ENCODE data around the gene SKIC2.

DNA sequence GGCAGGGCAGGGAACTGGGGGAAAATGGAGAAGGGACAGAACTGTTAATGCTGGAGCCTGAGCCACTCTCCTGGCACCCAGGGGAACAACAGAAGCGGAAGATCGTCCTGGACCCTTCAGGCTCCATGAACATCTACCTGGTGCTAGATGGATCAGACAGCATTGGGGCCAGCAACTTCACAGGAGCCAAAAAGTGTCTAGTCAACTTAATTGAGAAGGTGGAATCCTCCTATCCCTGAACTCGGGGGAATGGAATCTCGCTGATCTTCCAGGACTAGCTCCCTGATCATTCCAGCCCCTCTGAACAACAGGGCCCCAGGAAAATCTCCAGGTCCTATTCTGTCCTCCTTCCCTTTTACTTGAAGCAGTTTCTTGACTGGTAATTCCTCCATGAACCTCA is 11.1 kb upstream of the SKIC2 start:
- TF ChIP-seq POLR2A (IDR thresholded peaks at IDR 0.05), result no peak
- TF ChIP-seq, protein P1, sequence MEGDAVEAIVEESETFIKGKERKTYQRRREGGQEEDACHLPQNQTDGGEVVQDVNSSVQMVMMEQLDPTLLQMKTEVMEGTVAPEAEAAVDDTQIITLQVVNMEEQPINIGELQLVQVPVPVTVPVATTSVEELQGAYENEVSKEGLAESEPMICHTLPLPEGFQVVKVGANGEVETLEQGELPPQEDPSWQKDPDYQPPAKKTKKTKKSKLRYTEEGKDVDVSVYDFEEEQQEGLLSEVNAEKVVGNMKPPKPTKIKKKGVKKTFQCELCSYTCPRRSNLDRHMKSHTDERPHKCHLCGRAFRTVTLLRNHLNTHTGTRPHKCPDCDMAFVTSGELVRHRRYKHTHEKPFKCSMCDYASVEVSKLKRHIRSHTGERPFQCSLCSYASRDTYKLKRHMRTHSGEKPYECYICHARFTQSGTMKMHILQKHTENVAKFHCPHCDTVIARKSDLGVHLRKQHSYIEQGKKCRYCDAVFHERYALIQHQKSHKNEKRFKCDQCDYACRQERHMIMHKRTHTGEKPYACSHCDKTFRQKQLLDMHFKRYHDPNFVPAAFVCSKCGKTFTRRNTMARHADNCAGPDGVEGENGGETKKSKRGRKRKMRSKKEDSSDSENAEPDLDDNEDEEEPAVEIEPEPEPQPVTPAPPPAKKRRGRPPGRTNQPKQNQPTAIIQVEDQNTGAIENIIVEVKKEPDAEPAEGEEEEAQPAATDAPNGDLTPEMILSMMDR (IDR thresholded peaks at IDR 0.05), result no peak
- no peak for TF ChIP-seq EP300 (IDR thresholded peaks at IDR 0.05; ENCODE audit: low read depth)

Data from transverse colon (tissue), 3 donors.